ENCODE results near the gene TRAIP.

TRAIP gene

DNA sequence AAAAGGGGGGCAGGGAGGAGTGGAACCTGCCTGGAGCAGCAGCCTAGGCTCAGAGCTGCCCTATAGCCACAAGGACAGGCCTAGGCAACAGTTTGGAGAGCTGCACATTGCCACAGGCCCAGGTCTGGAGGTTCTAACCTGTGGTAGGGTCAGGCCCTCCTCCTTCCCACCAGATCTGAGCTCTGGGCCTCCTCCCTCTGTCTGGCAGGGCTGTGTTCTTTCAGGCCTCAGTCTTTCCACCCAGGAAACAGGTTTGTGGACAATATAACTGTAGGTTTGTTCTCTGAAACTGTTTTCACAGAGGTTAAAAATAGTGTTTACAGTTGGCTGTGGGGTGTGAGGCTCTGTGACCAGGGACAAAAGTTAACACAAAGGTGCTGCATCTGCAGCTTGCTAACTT is 22.3 kb upstream of the TRAIP start:
- H3K4me3 ChIP-seq (ENCODE audit: low read depth, low read length): no peak overlapping the region
- no peak for DNase-seq (ENCODE audit: low read depth)

DNA sequence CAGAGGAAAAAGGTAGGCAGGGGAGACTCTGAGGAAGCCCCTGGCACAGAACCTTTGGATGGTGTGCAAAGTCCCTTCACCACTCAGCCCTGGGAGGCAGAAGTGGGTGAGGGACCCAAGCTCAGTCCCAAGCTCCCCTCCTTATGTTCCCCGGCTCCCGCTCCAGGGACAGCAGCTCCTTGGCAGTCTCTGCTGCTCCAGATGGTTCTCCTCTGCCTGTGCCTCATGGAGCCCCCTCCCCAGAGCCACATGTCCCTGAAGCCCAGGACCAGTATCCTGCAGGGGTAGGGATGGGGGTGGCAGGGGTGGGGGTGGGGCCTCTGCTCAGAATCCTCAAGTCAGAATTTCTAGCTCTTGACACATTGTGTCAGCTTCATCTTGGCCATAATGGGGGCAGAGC is 21.4 kb upstream of the TRAIP start:
- no peak for DNase-seq (ENCODE audit: low read depth)
- H3K4me3 ChIP-seq (ENCODE audit: low read depth, low read length): no peak overlapping the region

DNA sequence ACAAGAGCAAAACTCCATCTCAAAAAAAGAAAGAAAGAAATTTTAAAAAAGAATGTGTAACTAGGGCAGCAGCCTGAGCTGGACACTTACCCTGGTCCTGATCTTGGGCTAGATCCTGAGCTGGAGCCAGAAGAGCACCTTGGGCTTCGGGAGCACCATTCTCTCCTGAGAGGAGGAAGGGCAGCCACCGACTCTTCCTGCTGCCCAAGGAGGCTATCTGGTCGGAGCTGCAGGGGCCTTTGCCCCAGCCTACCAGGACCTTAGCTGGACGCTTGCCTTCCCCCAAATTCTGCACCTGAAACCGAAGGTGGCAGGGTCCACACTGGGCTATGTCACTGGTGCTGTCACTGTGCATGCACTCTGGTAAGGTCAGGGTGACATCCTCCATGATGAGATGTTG is 20.2 kb upstream of the TRAIP start:
- no peak overlapping the region for H3K4me3 ChIP-seq (ENCODE audit: low read depth, low read length)
- no peak for DNase-seq (ENCODE audit: low read depth)

DNA sequence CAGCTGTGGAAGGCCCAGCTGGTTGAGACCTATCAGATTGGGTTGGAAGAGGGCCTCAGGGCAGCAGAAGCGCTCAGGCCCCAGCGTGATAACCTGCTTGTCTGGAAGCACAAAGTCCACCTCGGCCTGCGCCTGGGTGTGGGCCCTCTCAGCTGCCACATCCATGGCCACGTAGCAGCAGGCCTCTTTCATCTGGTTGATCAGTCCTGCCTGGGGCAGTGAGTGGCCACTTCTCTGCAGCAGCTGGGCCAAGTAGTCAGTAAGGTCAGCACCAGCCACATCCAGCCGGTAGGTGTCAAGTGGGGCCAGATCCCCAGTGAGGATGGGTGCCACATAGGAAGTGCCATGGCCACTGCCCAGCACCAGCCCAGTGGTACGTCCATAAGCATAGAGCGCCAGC is 17.3 kb upstream of the TRAIP start:
- no peak overlapping the region for H3K4me3 ChIP-seq (ENCODE audit: low read depth, low read length)
- DNase-seq (ENCODE audit: low read depth): no peak

DNA sequence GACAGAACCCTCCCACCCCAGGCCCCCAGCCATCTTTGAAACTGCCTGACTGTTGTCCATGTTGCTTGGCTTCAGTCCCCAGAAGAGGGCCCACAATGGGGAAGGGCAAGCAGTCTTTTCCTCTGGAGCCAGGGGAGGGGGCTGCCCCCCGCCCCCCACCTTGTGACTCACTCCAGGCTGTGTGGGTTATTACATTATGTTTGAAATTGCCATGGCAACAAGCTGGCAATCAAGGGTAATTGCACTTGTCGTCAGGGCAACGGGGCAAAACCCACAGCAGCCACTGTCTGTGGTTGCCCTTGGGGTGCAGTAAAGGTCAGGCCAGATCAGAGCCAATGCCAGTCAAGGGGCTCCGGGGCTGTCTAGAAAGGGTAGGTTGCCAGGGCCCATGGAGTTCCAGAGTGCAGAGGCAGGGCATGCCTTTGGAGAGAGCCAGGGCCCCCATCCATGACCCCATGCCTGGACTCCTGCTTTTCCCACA is 16.5 kb upstream of the TRAIP start:
- DNase-seq (ENCODE audit: low read depth): no peak
- no peak overlapping the region for H3K4me3 ChIP-seq (ENCODE audit: low read depth, low read length)

DNA sequence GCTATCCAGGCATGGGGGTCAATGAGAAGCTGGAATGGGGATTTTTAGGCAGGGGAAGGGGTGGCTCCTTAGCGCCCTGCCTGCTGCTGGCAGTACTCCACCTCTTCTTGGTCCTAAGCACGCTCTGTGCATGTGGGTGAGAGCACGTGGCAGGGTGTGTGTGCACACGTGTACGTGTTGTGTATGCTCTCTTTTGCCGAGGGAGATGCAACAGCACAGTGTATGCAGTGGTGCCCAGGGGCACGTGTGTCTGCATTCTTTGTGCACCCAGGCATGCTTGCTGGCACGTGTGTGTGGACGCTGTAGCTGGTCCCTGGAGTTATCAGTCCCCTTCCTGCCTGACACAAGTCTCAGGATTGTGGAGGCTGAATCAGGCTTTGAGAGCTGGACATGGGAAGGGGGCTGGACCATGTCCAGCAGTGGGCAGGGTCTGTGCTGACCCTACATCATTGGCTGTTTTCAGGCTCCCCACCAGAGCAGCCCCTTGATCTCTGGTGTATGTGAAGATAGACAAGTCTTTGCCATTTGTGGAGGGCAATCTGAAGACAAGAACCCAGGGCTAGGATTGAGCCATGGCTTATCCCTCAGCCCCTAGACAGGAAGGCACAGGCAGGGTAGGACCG is 15.3 kb upstream of the TRAIP start:
- DNase-seq (ENCODE audit: low read depth): no peak
- H3K4me3 ChIP-seq (ENCODE audit: low read depth, low read length): no peak overlapping the region

DNA sequence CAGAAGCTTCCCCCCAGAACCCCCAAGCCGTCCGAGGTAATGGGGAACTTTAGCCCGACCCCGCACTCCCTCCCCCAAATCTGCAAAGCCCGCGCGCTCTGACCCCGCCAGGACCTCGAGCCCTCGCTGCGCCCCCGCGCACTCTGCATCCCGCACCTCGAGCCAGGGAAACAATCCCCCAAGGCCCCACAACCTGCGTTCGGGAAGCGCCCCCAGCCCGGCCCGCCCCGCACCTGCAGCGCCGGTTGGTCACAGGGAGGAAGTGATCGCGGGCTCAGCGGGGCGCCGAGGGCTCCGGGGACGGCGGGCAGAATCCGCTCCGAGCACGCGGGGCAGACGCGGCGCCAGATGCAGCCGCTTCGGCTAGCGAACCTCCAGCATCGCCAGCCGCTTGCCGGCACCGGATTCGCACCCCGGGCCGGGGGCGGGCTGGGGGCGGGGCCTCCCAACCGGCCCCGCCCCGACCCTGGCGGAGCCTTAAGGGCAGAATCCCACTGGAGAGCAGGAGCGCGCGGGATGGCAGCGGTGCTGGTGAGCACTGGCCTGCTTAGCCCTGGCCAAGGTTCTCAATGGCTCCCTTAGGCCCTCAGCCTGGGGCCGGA is 13.3 kb upstream of the TRAIP start, which contains the start of gene CAMKV:
CAMKV (minus strand) TSS at position 382 of the 602 bp plus-strand sequence. CDS start 7,518 bp downstream, outside the sequence.
- no peak for DNase-seq (ENCODE audit: low read depth)

DNA sequence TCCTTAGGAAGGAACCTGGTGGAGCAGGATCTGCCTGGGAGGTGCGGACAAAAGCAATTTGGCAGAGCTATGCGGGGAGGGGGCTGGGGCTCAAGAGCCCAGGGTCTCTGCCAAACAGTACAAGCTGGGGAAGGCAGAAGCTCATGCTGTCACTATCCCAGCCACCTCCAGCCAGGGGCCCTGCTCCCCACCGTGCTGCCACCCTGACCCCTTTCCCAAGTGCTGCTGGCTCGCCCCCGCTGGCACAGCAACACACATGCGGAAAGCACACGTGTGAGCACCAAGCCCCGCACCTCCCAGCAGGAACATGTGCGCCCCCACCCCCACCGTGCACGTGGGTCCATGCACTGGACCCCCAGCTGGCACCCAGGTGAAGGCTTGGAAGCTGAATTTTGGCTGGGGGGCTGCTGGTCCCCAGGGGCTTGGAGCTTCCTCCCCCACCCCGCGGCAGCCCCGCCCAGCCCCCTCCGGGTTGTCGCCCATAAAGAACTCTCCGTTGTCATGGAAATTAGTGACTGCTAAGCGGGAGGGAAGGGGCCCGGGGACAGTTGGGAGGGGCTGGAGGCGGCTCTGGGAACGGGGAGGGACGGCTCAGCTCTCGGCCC is 12.6 kb upstream of the TRAIP start:
- no peak for DNase-seq (ENCODE audit: low read depth)
- no peak overlapping the region for H3K4me3 ChIP-seq (ENCODE audit: low read depth, low read length)

More for the DNA sequence above, 13.3 kb upstream of the TRAIP start, which contains the start of gene CAMKV:
- peak within 1 kb of the TSS; percentile 26 for H3K4me3 ChIP-seq (ENCODE audit: low read depth, low read length)

DNA sequence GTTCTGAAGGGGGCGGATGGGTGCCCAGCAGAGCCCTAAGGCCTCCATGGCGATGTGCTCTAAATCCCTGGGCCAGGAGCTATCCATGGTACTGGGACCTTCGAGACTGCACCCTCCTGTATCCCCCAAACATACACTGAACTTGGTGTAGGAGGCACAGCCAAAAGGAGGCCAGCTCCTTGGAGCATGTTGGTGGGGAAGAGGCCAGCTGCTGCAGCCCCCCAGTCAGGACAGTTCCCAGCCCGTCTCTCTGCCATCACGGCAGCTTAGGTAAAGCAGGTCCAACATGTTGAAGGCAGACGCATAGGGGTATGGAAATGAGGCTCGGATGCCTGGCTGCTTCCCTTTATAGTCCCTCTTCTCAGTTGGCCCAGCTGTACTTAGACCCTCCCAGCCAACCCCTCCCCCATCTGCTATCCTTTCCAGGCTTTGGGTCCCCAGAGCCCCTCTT is 11.5 kb upstream of the TRAIP start:
- no peak for DNase-seq (ENCODE audit: low read depth)
- H3K4me3 ChIP-seq (ENCODE audit: low read depth, low read length): no peak overlapping the region

DNA sequence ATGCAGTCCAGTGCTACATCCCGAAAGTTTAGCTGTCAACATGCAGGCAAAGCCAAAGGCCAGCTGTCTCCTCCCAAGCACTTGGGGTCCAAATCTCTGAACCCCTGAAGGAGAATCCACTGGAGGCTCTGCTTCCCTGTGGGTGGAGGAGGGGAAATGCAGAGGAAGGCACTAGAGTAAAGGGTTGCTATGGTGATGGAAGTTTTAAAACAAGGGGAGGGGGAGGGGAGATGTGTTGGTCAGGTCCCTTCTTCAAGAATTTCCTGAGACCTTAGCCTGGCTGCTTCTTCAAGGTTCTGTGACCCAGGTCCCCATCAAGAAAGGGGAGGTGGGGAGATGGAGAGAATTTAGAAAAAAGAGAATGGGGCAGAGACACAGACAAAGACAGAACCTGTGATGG is 11.0 kb upstream of the TRAIP start:
- no peak for DNase-seq (ENCODE audit: low read depth)
- H3K4me3 ChIP-seq (ENCODE audit: low read depth, low read length): no peak overlapping the region

DNA sequence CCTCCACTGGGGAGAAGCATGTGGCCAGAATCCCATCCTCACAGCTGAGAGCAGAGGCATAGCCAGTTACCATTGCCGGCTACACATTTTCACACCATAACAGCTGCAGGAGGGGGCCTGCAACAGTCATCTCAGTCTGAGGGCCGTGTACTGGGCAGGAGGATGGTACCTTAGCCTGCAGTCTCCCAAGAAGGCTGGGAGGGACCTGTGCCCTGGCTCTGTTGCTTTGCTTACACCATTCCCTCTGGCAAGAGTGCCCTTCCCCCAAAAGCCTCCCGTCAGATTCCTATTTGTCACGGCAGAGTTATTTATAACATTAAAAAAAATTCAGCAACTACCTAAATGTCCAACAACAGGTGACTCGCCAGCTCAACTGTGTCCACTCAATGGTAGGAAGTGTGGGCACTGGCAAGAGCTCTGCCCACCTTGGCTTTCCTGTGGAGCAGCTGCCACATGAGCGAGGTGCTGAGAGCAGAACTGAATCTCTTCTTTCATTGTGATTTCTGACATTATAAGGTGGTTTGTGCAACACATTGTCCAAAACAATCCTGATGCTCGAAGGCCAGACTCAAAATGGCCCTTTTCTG is 8.9 kb upstream of the TRAIP start:
- no peak for DNase-seq (ENCODE audit: low read depth)
- H3K4me3 ChIP-seq (ENCODE audit: low read depth, low read length): no peak overlapping the region

DNA sequence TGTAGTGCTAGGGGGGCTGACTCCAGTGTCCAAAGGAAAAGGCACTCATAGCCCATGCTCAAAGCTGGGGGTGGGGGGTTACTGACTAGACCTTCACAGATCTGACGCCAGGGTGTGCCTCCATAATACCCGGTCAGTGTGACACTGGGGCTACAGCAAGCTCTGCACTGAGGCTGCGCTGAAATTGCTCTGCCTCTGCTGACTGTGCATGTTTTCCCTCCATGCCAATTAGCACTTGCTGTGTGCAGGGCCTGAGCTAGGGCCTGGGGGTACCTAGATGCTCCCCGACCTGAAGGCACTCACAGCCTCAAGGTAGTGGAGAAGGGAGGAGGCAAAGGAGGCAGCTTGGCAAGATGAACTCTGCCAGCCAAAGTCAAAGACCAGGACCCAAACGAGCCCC is 8.1 kb upstream of the TRAIP start:
- no peak overlapping the region for H3K4me3 ChIP-seq (ENCODE audit: low read depth, low read length)
- DNase-seq (ENCODE audit: low read depth): no peak

DNA sequence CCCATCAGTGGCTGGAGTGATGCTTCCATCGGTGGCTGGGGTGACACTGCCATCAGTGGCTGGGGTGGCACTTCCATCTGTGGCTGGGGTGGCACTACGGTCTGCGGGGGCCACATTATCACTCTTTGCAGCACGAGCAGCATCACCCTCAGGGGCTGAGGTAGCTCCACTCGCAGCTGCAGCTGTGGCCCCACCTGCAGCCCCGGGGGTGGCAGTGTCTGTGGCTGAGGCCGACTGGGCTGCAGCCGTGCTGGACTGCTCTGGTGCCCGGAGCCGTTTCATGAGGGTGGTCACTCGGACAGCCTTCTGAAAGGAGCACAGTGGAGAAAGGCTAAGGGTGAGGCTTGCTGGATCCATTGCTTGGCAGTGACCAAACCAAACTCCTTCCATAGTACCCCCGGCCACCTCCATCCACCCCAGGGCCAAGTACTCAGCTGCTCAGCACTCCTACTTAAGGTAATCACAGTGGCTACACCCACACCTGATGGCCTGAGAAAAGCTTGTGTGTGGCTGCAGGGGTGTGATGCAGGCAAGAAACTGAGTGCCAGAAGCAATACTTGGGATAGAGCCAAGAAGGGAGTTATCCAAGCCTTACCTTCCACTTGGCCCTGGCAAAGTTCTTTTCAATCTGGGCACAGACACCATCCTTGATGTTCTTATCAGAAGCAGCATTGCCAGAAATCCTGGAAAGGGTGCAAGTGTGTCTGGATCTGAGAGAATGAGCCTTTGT is 3.4 kb upstream of the TRAIP start:
- no peak for DNase-seq (ENCODE audit: low read depth)

DNA sequence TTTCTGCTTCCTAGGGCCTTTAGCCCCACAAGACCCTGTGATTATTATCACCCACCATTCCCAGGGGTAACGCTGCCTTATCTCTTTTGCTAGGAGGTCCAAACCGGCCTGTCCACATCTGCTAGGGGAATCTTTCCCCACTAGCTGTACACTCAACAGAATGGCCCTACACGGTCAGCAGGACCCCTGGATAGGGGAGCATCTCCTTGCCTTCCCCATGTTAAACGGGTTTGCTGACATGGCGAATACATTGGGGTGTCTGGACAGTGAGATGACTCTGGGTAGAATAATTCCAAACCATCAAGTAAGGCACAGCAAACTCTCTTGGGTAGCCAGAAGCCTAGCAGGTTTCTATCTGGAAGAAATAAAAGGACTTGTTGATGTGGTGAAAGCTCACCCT is 702 bp downstream of the TRAIP start:
- no peak for DNase-seq (ENCODE audit: low read depth)
- peak overlapping the region; percentile 84 for H3K4me3 ChIP-seq (ENCODE audit: low read depth, low read length)

More for the DNA sequence above, 3.4 kb upstream of the TRAIP start:
- no peak overlapping the region for H3K4me3 ChIP-seq (ENCODE audit: low read depth, low read length)

DNA sequence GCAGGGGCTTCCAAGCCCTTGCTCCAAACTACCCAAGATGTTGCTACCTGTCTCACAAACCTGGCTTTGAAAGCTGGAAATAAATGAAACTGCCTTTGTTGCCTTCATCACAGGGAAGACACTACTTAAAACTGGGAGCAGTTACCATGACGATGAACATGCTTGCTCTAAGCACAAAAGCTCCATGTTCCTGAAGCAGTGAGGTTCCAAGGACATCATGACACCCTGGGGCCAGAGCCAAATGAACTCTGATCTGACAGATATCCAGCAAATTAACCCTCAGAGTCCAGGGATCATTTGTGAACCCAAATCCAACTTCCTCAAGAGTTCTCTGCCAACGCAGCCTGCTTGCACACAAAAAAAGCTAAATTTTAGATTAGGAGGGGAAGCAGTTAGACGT is 10.7 kb downstream of the TRAIP start:
- no peak overlapping the region for H3K4me3 ChIP-seq (ENCODE audit: low read depth, low read length)
- no peak for DNase-seq (ENCODE audit: low read depth)

DNA sequence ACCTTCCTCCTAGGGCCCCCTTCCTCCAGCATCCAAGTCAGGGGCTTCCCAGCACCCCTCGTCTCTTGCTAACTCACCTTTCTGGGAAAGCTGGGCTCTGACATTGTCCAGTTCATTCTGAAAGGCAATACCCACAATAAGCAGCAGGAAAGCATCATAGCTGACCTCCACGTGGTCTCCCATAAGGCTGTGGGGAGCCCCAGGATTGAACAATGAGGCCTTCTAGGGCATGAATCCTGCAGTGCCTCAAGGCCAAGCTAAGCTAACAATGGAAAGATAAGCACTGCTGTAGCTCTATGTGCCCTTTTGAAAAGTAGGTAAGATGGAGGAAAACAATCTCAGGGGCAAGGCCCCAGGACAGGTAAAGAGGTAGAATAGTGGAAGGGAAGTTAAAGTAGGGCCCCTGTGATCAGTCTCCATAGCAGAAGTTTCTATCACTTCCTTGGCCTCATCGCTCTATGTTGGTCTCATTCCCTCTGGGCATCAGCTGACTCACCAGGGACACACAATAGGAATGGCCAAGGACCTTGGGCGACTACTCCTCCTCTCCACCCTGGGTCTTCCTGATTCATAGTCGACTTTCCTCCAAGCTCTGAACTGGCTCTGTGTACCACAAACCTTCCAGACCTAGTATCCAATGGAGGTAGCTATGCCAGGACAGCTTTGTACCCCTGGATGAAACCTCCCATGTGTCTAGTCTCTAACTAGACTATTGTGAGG is 11.7 kb downstream of the TRAIP start:
- no peak overlapping the region for H3K4me3 ChIP-seq (ENCODE audit: low read depth, low read length)
- no peak for DNase-seq (ENCODE audit: low read depth)

DNA sequence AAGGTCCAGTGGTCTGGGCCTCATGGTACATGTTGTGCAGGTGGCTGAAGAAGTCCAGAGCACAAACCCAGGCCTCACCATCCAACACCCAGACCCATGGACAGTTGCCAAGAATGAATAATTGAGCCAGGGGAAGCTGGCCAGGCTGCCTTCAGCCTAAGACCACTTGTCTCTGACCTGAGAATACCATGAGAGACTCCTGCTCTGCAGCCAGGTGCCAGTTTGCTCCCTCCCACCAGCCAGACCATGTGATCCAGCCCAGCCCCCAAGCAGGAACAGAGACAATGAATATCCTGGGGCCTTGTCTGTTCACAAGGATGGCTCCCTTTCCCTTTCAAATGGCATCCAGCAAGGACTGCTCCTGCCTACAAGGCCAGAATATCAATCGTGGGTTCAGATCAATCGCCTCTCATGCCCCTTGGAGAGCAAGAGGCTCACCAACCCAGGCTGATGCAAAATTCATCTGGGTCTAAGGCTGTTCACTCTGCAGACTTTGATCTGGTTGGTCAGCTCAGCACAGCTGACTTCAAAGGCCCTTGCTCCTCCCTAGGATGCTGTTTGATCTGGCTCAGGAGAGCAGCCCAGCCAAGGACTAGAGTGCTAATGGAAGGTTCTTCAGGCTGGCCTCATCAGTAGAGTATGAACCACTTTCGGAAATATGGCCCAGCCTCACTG is 13.4 kb downstream of the TRAIP start:
- H3K4me3 ChIP-seq (ENCODE audit: low read depth, low read length): no peak overlapping the region
- no peak for DNase-seq (ENCODE audit: low read depth)

DNA sequence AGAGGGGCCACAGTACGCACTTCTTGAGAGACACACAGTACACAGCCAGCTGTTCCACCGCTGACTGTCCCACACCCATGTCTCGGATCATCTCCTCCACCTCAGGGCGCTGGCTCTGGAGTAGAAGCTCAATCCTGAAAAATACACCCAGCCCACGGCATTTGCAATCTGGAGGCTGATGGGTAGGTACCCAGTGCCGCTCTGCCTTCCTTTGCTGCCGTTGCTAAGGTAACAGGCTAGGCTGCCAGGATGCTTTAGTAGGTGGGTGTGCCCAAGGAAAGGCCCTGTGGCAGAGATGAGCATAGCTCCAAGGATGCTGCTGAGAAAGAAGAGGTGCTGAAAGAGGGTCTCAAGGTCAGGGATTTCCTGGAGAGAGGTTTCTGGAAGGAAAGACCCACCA is 14.6 kb downstream of the TRAIP start:
- DNase-seq (ENCODE audit: low read depth): no peak

More for the DNA sequence above, 14.6 kb downstream of the TRAIP start:
- H3K4me3 ChIP-seq (ENCODE audit: low read depth, low read length): no peak overlapping the region
